GM18502 (cell line): ENCODE results near the gene NEMP2.
"Not testable (repeated sequence)": the region's sequence is repeated elsewhere in the genome, so short reads cannot be mapped to it uniquely, and the experiment has no call there.

ENCODE experiments used
- ATAC-seq: cut with Tn5 transposase; IDR thresholded peaks from one replicate; pipeline ENCODE4 v1.9.1; 2021; ENCODE audit warnings: mild to moderate bottlenecking; ENCODE audit not compliant: unreplicated experiment, poor library complexity

NEMP2 gene

DNA sequence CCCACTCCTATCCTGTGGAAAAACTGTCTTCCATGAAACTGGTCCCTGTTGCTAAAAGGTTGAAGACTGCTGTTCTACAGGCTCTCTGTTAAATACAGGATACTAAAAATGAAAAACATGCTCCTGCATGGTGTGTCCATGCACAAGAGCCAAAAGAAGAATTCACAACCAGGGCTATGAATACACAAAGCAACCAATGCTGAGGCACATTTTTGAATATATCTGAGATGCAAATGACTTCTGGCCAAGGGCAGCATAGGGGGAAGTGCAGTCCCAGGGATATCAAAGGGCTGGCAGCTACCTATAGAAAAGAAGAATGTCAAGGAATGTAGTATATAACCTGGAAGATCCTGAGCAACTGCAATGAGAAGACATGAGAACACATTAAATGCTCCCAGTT, 6.6 kb downstream of the NEMP2 start:
- no peak for ATAC-seq

DNA sequence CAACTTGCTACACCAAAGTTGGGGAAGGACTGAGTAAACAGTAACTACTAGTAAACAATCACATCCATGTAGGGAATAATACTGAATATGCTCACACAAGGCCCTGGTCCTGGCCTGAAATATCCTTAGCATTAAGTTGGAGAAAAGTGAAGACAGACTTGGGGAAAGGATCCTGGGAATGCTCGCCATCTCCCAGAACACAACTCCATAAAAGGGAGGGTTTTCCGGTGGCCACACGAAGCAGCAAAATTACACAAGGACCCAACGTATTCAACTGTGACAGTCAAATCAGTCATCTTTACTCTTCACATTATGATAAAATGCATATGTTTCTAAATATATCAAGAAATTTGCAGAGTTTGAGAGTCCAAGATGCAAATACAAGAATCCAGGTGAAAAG, 7.3 kb downstream of the NEMP2 start:
- ATAC-seq = no peak

DNA sequence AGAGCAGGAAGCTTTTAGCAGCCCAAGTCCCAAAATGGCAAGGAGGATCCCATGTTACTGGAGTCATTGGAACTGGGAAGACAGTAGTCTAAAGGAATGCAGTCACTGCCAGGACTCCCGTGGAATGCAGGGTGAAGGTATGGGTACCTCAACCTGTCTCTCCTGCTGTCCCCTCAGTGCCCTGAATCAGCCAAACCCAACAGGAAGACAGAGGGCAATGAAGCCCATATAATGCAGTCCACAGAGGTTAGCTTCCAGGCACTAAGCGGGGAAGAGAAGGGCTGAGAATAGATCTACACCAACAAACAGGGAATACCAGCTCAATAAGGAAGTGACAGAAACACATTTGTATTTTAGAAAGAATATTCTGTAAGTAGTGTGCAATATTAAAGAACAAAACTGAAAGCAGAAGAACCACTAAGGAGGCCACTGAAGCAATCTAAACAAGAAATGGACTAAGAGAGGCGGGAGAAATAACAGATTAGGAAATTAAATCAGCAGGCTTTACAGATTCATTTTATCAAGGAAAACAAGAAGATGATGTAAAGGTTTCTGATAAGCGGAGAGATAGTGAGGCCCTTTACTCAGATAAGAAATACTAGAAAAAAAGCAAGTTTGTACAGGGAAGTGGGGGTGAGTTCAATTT, 8.3 kb downstream of the NEMP2 start:
- no peak for ATAC-seq

DNA sequence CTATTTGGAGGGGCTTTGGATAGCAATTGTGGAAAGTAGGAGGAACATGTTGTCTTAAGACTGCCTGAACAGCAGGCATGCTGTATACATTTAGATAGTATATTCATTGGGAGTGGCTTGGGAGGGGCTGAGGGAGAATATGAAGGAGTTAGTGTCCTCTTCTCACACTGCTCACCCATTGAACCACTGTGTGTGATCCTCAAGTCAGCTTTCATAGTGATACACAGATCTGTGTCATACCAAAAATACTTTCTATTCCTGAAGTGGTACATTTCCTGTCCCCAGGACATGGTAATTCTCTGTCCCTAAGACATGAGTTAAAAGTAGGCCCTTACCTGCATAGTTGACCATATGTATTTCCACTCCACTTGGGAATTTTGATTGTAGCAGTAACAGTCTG, 9.6 kb downstream of the NEMP2 start:
- no peak for ATAC-seq

DNA sequence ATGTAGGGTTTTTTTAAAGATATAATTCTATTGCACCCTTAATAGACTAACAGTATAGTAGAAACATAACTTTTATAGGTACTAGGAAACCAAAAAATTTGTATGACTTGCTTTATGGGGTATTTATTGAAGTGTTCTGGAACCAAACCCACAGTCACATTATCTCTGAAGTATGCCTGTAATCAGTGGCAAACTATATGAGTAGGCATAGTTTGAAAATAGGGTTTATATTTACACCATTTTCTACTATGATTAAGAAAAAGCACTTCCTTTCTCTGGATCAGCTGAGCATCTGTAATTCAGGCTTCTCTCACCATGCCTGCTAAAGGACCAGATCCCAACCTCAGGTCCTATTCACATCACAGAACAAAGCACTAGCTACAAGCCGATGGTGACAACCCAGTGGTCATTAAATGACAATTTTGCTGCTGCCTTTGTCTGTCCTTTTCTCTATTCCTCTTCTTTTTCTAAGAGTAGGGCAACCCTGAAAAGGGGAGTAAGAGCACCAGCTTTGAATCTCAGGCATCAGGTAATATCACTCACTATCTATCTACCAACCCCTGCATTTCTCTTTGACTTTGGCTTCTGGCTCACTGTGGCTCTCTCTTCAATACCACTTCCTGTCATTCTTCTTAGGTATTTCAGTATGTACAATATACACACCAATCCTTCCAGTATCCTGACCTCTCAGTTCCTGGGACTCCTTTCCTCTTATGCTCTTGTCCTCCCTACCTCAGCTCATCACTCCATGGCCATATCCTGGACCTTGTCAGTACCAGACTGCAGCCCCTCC, 14.4 kb downstream of the NEMP2 start:
- ATAC-seq = no peak

DNA sequence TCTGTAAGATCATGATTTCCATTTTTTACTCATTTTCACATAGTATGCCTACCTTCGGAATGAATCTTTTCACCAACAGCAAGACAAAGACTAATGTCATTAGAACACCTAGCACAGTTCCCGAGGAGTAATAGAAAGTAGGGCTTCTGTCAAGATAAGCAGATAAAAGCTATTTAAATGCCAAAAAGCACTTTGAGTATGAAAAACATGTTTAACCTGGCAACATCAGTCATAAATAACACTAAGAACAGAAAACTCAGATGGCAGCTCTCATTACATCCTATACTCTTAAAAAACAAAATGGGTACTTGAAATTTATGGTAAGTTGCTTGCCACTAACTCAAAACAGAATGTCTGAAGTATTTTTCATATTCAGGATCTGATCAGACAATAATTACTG, 17.1 kb downstream of the NEMP2 start:
- no peak for ATAC-seq

DNA sequence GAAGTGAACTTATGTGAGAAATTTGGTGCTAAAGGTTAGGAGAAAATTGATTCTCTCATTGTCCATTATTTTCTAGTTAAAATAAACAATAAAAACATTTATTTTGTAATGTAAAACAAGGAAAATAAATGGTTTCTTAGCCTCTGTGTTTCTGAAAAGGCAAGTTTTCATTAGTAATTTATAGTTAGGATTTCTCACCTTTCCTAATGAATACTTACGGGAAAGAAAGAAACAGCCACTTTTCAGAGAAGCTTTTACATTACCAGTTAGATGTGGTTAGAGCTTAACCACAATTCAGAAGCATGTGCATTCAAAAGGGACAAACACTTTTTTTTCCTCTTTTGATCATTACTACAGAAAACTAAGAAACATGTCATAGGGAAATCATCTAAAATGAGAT, 18.8 kb downstream of the NEMP2 start:
- ATAC-seq = no peak

DNA sequence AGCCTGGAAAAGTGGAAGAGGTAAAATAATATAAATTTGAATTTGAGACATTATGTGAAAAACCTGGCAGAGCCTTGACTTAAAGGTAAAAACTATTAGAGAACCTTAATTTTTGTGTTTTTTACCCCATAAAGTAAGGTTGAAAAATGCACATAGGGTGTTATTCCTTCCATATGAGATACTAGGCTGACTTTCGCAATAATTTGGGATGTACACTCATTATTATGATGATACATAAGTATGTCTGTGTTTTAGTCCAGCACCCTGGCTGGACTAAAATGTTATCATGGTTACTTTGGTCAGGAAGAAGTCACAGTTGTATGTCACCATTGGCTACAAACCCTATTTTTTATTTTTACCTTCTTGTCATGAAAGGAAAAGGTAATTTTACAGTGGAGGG, 19.8 kb downstream of the NEMP2 start:
- no peak for ATAC-seq

DNA sequence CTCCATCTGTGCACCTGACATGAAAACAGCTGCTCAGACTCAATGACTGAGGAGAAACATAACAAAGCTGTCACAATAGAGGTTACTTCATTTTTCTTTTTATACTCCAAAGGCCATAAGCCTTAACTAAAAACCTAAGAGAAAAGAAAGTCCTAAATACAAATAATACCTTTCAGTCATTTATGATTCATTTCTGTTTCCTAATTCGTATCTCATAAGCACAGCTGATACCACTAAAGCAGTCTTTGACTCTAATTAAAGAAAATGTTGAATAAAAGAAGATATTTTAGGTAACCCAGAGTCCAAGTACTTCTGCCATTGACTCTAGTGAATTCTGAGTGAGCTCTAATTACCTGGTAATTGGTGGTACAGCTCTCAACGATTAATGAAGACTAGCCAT, 20.6 kb downstream of the NEMP2 start:
- ATAC-seq = no peak

DNA sequence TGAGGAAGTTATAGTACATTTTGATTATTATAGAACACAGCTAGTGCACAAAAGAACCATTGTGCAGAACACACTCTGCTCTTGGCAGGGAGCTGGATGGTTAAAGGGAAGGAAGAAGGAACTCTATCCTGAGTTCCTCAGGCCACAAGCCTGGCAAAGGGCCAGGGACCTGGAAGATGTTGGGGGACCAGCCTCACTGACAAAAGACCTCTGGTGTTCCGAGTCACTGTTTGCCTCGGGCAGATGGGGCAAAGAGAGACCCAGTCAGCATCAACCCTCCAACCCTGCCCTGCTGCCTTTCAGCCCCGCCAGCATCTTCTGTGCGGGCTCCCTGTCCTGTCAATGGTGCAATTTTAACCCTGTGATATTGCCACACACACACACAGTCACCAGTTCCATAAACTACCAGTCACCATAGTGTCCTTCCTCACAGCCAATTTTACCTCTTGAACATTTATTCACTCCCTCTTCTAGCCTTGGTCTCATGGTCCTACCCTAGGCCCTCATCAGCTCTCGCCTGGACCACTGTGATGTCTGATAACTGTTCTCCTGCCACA, 21.9 kb downstream of the NEMP2 start:
- ATAC-seq = no peak

DNA sequence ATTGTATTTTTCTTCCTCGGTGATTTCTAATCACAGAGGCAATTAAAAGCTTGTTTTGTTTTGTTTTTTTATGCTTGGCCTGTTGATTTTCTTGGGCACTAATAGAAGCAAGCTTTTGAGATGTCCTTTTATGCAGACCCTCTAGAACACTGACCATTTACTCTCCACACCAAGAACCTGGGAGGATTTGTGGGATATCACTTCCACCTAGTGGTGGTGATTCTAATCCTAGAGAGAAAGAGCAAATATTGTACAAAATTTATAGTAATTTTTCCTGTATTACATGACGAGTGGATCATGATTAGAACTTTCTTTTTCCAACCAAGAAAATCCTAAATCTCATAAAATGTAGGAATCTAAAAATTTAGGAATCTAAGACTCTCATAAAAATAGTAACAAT, 23.4 kb downstream of the NEMP2 start:
- ATAC-seq = no peak

DNA sequence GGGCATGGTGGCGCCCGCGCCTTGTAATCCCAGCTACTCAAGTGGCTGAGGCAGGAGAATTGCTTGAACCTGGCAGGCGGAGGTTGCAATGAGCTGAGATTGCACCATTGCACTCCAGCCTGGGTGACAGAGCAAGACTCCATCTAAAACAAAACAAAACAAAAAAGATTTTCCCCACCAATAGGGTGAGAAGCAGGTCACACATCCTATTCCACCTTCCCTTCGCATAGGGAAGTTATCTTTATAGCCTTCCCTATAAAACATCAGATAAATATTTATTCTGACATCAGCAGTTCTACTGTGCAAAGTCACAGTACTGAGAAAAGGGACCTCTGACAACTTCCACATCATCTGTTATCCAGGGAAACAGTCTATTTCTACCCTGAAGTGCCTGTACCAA, 24.6 kb downstream of the NEMP2 start:
- not testable (repeated sequence) for ATAC-seq

DNA sequence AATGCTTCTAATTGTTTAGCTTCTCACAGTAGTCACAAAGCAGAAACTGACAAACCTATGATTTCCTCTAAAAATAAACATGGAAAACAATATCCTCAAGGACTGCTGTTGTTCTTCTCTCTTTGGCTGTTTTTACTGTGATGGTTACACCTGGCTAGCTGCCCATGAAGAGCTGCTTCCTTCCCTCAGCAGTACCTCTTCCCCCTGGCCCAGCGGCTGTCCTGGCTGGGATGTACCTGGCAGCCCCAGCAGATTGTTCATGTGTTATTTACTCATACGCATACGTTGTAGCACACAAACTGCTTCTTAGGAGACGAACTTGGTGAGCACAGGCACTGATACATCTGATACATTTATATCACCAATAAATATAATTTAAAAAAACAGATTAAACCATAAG, 27.4 kb downstream of the NEMP2 start:
- no peak for ATAC-seq

DNA sequence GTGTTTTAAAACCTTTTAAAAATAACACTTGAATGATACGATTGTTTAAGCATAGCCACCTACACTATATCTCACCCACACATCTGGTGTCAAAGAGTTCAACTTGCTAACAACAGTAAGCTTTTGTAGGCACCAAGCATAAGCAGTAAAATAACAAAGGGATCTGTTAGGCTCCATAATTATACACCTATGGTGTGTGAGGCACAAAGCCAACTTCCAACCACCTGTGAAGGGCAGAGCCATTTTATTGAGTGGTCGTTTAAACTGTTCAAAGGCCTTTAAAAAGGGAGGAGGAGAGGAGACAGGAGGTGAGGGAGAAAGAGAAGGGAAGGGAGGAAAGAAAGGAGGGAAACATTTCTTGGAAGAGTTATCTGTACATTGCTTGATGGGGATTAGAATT, 27.9 kb downstream of the NEMP2 start:
- no peak for ATAC-seq

DNA sequence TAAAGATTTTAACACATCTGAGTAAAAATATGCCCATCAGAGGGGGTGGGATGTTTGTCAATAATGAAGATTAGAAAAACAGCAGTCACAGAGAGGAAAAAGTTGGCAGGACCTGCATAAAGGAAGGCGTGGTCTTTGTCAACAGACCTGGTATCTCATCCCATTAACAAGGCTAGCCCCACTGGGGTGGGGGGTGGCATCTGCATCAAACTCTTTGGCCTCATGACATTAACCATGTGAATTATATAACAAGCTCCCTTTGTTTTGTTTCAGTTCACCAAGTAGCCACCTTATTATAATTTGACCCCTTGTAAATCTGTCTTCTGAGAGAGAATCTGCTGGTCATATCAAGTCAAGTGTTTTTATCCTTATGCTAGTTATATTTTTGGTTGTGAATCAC, 28.8 kb downstream of the NEMP2 start:
- no peak for ATAC-seq

DNA sequence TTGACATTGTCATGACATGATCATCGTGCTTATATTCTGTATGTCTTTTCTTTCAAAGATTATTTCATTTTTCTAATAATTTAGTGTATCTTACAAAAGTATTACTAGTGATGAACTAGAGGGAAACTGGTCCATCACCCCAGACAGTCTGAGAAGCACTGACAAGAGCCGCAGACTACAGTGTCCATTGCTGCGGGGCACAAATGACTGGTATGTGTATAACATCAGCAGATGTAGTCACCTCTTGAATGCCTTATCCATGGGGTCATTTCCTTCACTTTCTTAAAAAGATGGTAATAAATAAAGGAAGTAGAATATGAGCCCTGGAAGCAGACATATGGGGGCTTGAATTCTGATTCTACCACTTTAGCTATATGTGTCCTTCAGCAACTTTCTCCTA, 29.6 kb downstream of the NEMP2 start:
- no peak for ATAC-seq

DNA sequence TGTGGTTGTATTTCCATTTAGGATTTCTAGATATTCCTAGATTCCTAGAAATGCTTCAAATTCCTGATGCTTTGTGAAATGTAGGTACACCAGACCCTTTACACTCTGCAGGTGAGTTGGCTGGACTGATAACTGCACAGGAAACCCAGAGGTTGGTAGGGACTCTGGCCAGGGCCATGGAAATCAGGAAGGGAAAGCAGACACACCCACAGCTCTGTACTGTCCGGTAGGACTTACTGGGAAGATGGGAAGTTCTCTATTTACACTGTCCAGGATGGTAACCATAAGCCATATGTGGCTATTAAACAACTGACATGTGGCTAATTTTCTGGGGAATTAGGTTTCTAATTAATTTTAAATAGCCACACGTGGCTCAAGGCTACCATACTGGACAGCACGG, 31.4 kb downstream of the NEMP2 start:
- ATAC-seq = no peak

DNA sequence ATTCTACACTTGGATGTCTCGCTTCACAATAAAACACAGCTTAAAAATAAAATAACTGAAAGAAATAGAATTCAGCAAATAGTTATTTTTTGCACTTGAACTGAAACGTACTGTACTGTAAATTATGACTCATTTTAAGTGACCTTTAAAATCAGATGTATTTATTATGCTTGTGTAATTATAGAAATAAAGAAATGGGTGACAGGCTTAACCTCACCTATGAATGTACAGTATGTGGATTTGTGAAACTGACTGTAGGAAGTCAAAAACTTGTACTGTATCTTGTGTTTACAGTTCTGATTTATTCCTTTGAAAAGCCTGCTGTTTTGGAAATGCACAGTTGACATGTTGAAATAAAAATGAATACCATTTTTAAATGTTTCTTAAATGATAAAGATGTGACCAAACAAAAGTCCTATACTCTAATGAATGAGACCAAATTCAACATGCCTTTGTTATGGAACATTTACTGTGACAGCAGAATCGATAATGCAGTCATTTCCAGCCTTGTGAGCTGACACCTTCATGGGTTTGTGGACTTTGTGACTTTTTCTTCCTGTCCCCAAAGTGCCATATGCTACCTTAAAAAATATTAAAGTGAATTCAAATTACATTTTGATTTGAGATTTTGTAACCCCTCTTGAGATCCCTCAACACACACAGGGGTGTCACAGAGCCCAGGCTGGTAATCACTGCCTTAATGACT, 32.7 kb downstream of the NEMP2 start:
- ATAC-seq = no peak

DNA sequence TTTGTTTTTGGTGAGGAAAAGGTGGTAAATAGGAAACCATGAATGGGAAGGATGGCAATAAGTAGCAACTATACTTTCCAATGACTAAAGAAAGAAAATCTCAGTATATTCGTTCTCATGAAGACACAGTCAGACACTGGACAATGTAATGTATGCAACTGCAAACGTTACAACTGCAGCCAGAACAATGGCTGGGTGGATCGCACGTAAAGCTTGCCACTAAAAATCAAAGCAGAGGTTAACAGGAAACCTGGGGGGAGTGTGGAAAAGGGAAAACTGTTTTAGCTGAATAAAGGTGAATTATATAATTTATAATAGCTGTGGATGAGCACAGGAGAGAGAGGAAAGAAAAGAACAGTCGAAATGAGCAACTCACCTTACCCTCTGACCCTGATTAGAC, 33.3 kb downstream of the NEMP2 start:
- no peak for ATAC-seq

DNA sequence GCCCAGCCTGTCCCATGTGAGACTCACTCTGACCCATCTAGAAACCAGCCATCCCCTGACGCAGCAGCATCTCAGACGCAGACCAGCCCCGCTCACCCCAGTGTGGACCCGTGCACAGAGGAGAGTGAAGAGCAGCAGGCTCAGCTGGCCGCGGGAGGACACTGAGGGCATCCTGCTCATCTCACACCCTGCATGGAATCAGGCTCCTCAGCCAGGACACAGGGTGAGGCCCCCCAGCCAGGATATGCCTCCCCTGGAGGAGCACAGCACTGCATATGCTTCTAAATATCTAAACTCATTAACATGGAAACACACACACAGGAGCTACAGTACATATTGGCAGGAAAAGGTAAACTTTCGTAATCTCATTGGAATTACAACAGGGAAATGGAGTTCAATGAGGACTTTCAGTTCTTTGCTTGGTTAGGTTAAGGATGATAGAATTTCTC, 34.4 kb downstream of the NEMP2 start:
- ATAC-seq = no peak

DNA sequence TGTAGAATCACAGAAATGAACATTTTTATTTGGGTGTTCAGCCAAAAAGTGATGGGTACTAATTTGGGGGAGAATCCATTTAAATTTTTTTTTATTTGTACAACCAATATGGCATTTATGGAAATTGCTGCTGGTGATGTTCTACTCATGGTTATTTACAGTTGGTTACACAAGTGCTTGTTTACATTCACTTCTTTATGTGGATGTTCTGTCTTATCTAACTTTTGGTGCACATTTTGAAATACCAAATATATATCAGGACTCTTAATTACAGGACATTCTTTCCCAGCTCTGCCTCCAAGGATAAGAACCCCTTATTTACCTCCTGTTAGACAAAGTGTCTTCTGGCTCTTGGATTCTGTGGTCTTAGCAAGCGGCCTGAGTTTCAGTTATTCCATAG, 35.2 kb downstream of the NEMP2 start:
- ATAC-seq = no peak
